HG03108 (cell line): ENCODE data around the gene KAT6B.
"Not testable (repeated sequence)": the region's sequence is repeated elsewhere in the genome, so short reads cannot be mapped to it uniquely, and the experiment has no call there.

Experiments used
- ATAC-seq: cut with Tn5 transposase; IDR thresholded peaks from one replicate; pipeline ENCODE4 v1.9.1; 2021; ENCODE audit warnings: moderate library complexity; ENCODE audit not compliant: unreplicated experiment

Gene KAT6B

GRCh38 chr10:74913377-74913979 is 87.1 kb downstream of the KAT6B start:
- no peak for ATAC-seq

GRCh38 chr10:74916283-74916682 is 89.9 kb downstream of the KAT6B start:
- no peak for ATAC-seq

- ATAC-seq = no peak
These were observed 91.2 kb downstream of the KAT6B start for GRCh38 chr10:74917481-74918077.

GRCh38 chr10:74919671-74920070 is 93.3 kb downstream of the KAT6B start:
- no peak for ATAC-seq

DNA sequence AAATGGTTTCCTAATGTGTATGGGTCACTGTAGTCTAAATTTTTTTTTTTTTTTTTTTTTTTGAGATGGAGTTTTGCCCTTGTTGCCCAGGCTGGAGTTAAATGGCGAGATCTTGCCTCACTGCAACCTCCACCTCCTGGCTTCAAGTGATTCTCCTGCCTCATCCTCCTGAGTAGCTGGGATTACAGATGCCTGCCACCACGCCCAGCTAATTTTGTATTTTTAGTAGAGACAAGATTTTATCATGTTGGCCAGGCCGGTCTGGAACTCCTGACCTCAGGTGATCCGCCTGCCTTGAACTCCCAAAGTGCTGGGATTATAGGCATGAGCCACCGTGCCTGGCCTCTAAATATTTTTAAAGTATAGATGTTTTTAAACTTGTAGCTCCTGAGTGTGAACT is 94.7 kb downstream of the KAT6B start:
- ATAC-seq = not testable (repeated sequence)

DNA sequence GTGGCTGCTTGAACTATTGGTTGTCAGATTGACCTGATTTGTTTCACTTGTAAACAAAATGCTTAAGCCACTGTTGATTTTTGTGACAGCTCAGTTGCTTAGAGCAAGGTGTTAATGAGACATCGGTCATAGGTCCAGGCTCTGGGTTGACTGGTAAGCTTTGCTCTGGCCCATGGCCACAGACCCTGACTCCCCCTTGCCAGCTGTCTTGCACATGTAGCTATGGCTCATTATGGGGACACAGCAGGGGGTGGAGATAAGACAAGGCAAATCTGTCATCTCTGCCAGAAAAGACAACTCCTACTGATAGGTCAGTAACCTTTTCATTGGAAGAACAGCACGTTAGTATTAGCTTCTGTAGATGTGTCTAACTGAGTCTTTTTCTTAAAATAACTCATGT is 95.3 kb downstream of the KAT6B start:
- no peak for ATAC-seq

GRCh38 chr10:74922921-74923320 is 96.5 kb downstream of the KAT6B start:
- no peak for ATAC-seq

DNA sequence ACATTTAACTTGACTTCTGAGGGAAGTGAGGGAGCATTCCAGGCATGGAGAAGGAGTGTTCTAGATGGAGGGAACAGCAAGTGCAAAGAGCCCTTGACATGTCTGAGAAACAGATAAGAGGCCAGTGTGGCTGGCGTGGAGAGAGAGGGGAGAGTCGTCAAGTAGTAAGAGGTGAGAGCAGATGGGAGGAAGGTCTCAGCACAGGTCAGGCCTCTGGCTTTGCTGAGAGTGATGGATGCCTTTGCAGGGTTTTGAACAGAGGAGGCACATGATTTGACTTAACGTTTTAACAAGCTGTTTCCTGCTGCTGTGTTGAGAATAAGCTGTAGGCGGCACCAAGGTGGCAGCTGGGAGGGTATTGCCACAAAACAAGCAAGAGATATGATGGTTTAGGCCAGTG is 97.2 kb downstream of the KAT6B start:
- no peak for ATAC-seq

DNA sequence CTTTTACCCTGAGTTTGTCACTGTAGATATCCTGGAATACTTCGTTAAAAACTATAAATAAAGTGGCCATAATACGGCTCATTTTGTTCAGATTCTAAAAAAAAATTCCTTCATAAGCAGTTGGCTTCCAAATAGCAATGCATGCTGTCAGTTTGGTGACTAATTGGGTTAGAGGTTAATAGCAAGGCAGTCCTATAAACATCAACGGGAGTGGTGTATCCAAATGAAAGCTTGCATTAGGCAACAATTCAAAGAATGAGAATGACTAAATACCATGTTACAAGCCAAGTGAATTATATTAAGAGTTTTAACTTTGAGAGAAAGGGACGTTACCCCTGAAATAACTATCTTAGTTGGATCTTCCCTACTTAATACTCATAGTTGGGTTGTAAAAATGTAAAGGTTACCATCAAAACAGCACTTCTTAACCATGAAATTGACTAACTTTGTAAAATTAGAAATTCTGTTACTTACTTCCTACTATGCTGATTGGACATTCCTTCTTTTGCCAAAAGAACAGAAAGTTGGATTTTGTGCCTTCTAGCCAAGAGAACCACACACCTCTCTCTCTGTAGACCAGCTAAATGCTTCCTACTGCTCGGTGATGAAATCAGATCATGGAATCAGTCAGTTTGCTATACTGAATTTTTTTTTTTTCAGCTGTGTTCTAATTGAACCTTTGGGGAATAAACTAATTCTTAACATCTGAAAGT is 98.0 kb downstream of the KAT6B start:
- ATAC-seq = no peak

GRCh38 chr10:74925291-74925690 is 98.9 kb downstream of the KAT6B start:
- ATAC-seq = no peak

- ATAC-seq = no peak
These were observed 99.3 kb downstream of the KAT6B start for GRCh38 chr10:74925708-74926107.

DNA sequence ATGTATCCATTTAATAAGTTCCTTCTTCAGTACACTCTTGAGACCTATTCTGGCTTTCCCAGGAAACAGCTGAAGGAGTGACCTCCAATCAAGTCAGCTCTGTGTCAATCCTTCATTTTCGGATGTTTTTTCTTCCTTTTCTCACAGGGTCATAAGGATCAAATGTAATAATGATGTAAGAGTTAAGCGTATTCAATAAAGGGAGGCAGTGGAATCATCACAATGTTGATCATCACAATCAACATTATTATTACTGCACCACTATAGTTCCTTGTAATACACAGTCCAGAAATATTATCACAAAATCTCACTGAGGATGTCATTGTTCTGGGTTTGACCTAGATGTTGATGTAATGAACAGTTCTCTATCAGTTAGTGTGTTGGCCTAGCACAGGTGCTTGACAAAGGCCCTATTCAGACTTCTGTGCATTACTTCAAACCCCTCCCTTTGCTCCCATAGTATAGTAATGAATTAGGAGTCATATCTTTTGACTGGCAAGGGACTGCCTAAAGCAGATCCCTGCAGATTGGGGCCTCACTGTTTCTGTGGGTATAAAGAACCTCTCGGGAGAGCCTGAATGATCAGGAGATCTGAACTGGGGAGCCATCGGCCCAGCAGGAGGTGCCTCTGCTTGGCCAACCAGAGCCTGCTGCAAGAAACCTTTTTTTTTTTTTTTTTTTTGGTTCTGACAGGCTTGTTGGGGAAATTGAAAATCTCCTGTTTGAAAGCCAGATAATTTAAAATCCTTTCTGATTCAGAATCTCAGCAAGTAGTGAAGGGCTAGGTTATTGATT is 100.6 kb downstream of the KAT6B start:
- no peak for ATAC-seq

DNA sequence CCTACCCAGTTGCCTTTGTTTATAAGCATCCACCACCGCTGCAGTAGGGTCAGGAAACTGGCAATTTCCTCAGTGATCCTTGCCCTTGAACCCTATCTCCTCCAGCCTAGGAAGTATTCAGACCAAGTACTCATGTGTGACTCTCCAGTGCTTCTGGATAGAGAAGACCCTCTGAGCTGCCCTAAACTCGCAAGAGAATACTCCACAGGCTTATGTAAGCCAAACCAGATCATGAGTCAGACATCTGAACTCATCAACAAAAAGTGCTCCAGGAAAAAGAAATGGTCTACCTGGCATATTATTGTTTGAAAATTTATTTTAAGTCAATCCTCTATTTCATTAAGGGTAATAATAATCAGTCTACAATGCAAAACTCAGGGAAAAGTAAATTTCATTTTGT is 101.3 kb downstream of the KAT6B start:
- no peak for ATAC-seq

- ATAC-seq = no peak
These were observed 102.4 kb downstream of the KAT6B start for GRCh38 chr10:74928742-74929191.

GRCh38 chr10:74929197-74929596 is 102.8 kb downstream of the KAT6B start:
- no peak for ATAC-seq

DNA sequence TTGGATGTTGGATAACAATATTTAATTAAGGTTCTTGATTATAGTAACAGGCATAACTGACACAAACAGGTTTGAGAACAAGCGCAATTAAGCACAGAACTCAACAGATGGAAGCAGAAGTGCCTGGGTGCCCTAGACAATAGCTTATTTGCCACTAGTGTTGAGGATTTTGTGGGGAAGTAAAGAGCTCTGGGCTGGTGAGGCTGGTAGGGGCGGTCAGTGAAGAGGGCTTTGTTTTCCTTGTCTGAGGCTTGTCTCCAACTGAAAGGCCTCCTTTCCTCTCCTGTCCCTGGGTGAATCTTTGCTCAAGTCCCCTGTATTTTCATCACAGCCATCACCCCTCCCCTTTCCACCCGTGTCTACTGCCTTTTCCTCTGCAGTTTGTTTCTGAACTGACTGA is 104.6 kb downstream of the KAT6B start:
- no peak for ATAC-seq

GRCh38 chr10:74932648-74933047 is 106.2 kb downstream of the KAT6B start:
- ATAC-seq = no peak

GRCh38 chr10:74934100-74934812 is 107.9 kb downstream of the KAT6B start:
- ATAC-seq = no peak

GRCh38 chr10:74936577-74937265 is 110.3 kb downstream of the KAT6B start:
- no peak for ATAC-seq

GRCh38 chr10:74937266-74937856 is 111.0 kb downstream of the KAT6B start:
- ATAC-seq = no peak
